Epithelial cell of proximal tubule (primary cell): Measurements from ENCODE around the gene TAP2. TPM values are rescaled to one million over a fixed set of nuclear protein-coding genes. Genes with fewer than 3 reads are reported as not detected.

Experiments
- DNase-seq: peaks from one replicate; pipeline ENCODE4 v3.0.0-alpha.2; 2011; ENCODE audit warnings: low read depth
- H3K4me3 ChIP-seq: 2 replicates; pipeline ENCODE4 v1.5.1; 2011; ENCODE audit warnings: low read depth, mild to moderate bottlenecking, low read length
- CTCF ChIP-seq: conservative IDR thresholded peaks from 2 replicates; pipeline ENCODE4 v1.5.1; 2012; ENCODE audit warnings: low read depth, mild to moderate bottlenecking, low read length
- total RNA-seq: library from RNA; depleted of rRNA; stranded (reverse); fragments of >200 nt; gene quantifications from 2 replicates; pipeline ENCODE4 v1.2.3, GENCODE V29; 2015

The TAP2 gene
- total RNA-seq, 1 donor from 2014 or later = 23.6 TPM

DNA sequence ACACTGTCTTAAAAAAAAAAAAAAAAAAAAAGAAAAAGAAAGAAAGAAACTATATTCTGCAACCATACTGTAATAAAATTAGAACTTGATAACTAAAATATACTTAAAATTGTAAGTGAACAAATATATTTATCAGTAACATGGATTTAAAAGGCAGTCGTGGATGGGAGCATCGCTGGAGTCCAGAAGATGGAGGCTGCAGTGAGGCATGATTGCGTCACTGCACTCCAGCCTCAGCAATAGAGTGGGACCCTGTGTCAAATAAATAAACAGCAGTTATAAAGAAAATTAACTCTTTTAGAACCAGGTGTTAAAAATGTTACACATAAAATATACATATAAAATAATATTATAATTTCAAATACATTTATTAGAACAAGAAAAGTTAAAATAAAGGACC is 24.2 kb upstream of the TAP2 start:
- no peak overlapping the region for H3K4me3 ChIP-seq
- no peak for DNase-seq
- no peak for TF ChIP-seq CTCF

GRCh38 chr6:32860674-32861073 is 22.1 kb upstream of the TAP2 start:
- no peak for TF ChIP-seq CTCF
- no peak overlapping the region for H3K4me3 ChIP-seq
- DNase-seq = no peak

DNA sequence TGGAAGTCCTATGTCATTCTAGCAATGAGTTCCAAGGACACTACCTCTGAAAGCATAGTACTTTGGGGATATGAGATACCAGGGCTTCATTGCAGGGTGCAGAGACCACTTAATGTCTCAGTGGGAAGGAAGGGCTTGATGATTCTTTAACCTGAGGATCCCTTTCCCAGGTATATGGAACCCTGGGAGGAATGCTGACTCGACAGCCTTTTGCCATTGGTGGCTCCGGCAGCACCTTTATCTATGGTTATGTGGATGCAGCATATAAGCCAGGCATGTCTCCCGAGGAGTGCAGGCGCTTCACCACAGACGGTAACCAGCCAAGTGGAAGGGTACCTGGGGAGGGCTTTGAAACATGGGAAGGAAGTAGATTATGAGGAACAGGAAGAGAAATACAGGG is 19.7 kb upstream of the TAP2 start:
- H3K4me3 ChIP-seq = no peak overlapping the region
- TF ChIP-seq CTCF = no peak
- no peak for DNase-seq

DNA sequence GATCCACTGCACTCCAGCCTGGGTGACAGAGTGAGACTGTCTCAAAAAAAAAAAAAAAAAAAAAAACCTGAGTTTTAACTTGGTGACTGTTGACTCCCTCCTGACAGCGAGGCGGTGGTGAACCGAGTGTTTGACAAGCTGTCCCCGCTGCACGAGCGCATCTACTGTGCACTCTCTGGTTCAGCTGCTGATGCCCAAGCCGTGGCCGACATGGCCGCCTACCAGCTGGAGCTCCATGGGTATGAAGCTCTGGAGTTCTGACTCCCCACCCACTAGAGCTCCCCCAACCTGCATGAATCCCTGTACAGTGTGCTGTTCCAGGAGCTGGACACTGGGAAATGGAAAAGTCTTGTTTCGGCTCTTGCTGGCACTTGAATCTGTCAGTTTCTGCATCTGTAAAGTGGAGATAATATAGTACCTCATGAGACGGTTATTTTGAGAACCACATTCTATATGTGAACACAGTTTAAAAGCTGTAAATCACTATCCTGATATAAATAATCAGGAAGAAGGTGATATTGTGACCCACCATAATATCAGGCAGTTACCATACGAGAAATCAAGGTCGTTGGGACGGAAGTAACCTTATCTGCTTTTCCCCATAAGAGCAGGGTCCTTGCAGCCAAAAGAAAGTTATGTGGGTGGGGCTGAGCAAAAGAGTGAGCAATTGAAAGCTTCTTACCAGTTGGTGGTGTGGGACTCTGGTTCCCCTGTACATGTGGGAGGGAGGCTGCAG is 18.8 kb upstream of the TAP2 start:
- H3K4me3 ChIP-seq = no peak overlapping the region
- no peak for DNase-seq
- no peak for TF ChIP-seq CTCF

DNA sequence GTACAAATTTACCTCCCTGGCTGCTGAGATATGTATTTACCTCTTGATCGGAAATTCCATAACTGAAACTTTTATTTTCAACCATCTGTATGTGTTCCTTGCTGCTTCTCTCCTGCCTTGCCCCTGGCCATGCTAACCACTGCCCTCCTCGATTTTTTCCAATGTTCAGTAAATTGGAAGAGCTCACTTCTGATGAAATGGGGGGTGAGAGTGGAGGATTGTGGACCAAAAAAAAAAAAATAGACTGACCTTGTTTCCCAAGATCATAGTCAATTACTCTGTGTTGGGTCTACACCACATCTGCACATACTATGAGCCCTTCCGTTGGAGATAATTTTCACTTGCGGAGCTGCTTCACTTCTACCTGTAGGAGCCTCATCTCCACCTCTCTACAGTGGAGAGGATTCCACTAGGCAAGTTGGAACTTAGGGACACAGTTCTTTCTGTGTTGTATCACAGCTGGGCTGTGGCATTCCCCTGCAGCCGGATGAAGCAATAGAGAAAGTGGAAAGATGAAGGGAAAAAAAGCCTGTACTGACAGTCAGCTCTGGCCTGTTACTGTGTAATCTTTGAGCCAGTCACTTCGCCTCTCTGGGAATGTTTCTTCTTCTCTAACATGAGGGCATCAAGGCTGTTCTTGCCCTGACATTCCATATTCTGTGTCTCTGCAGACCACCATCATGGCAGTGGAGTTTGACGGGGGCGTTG is 17.1 kb upstream of the TAP2 start:
- H3K4me3 ChIP-seq = no peak overlapping the region
- no peak for TF ChIP-seq CTCF
- DNase-seq = no peak

- peak overlapping the region; percentile 88 for H3K4me3 ChIP-seq
- DNase-seq = no peak
- no peak for TF ChIP-seq CTCF
These were observed 16.0 kb upstream of the TAP2 start for GRCh38 chr6:32854376-32855178.
